ENCODE measurements around the gene CTU1. TPM values are rescaled to one million over a fixed set of nuclear protein-coding genes. Genes with fewer than 3 reads are reported as not detected.
A peak's percentile ranks its signal among the peaks of the same experiment; 100 is the strongest.

CTU1 gene
- total and polyA plus RNA-seq, 2 experiments from 2014 or later: 9.4 to 13.5 TPM

- Histone ChIP-seq H3K4me1 (ENCODE audit: low read depth) (no peaks in the 10 kb centered on the region), H3K27ac (no peak overlapping the region), H3K36me3 (no peaks in the 10 kb centered on the region), H3K27me3 (peaks cover 14% of the 10 kb centered on the region), H3K4me3 (peak overlapping the region; percentile 29), H3K9me3 (ENCODE audit: low read depth) (no peaks in the 10 kb centered on the region)
- DNase-seq (ENCODE audit: low read depth in 1 of 2, low spot score in 1 of 2): peak in 1 of 2 donors; percentile 8
- TF ChIP-seq CTCF (IDR thresholded peaks at IDR 0.05; ENCODE audit: low read depth, low read length): no peak
These were observed 42.8 kb downstream of the CTU1 start for GRCh38 chr19:51065221-51065960.

GRCh38 chr19:51064534-51065220 is 43.5 kb downstream of the CTU1 start, which contains the start of gene KLK13:
Gene KLK13, minus strand, starts transcription at chr19:51065092. Its CDS starts 25 bp downstream, at chr19:51065067.
- H3K36me3 ChIP-seq: no peaks in the 10 kb centered on the region
- H3K27ac ChIP-seq: no peak within 1 kb of the TSS
- no peaks in the 10 kb centered on the region for H3K4me1 ChIP-seq (ENCODE audit: low read depth)
- peaks cover 10% of the 10 kb centered on the region for H3K27me3 ChIP-seq
- no peaks in the 10 kb centered on the region for H3K9me3 ChIP-seq (ENCODE audit: low read depth)
- TF ChIP-seq CTCF (IDR thresholded peaks at IDR 0.05; ENCODE audit: low read depth, low read length): no peak
- peak; percentile 30 to 37 for DNase-seq (ENCODE audit: low read depth in 1 of 2, low spot score in 1 of 2)
- peak within 1 kb of the TSS; percentile 29 for H3K4me3 ChIP-seq

GRCh38 chr19:51063664-51064063 is 44.5 kb downstream of the CTU1 start:
- no peak overlapping the region for H3K27ac ChIP-seq
- no peaks in the 10 kb centered on the region for H3K36me3 ChIP-seq
- peaks cover 10% of the 10 kb centered on the region for H3K27me3 ChIP-seq
- DNase-seq (ENCODE audit: low read depth in 1 of 2, low spot score in 1 of 2): no peak
- no peak for TF ChIP-seq CTCF (IDR thresholded peaks at IDR 0.05; ENCODE audit: low read depth, low read length)
- H3K4me1 ChIP-seq (ENCODE audit: low read depth): no peaks in the 10 kb centered on the region
- H3K9me3 ChIP-seq (ENCODE audit: low read depth): no peaks in the 10 kb centered on the region
- no peak overlapping the region for H3K4me3 ChIP-seq

- DNase-seq (ENCODE audit: low read depth in 1 of 2, low spot score in 1 of 2): no peak
- Histone ChIP-seq H3K9me3 (ENCODE audit: low read depth) (no peaks in the 10 kb centered on the region), H3K36me3 (no peaks in the 10 kb centered on the region), H3K27me3 (peaks cover 6% of the 10 kb centered on the region), H3K4me3 (no peak overlapping the region), H3K4me1 (ENCODE audit: low read depth) (no peaks in the 10 kb centered on the region), H3K27ac (no peak overlapping the region)
- no peak for TF ChIP-seq CTCF (IDR thresholded peaks at IDR 0.05; ENCODE audit: low read depth, low read length)
These were observed 47.2 kb downstream of the CTU1 start for GRCh38 chr19:51060973-51061372.

- H3K36me3 ChIP-seq: no peaks in the 10 kb centered on the region
- no peaks in the 10 kb centered on the region for H3K4me1 ChIP-seq (ENCODE audit: low read depth)
- no peaks in the 10 kb centered on the region for H3K9me3 ChIP-seq (ENCODE audit: low read depth)
- no peak for DNase-seq (ENCODE audit: low read depth in 1 of 2, low spot score in 1 of 2)
- no peak overlapping the region for H3K4me3 ChIP-seq
- no peaks in the 10 kb centered on the region for H3K27me3 ChIP-seq
- TF ChIP-seq CTCF (IDR thresholded peaks at IDR 0.05; ENCODE audit: low read depth, low read length): no peak
- H3K27ac ChIP-seq: no peak overlapping the region
These were observed 47.9 kb downstream of the CTU1 start for GRCh38 chr19:51060336-51060735.
